ENCODE data around the gene RHBDD1. TPM values are rescaled to one million over a fixed set of nuclear protein-coding genes. Genes with fewer than 3 reads are reported as not detected.
A peak's percentile ranks its signal among the peaks of the same experiment; 100 is the strongest.

The RHBDD1 gene
- total RNA-seq, 1 donor from 2014 or later: 34.3 TPM

DNA sequence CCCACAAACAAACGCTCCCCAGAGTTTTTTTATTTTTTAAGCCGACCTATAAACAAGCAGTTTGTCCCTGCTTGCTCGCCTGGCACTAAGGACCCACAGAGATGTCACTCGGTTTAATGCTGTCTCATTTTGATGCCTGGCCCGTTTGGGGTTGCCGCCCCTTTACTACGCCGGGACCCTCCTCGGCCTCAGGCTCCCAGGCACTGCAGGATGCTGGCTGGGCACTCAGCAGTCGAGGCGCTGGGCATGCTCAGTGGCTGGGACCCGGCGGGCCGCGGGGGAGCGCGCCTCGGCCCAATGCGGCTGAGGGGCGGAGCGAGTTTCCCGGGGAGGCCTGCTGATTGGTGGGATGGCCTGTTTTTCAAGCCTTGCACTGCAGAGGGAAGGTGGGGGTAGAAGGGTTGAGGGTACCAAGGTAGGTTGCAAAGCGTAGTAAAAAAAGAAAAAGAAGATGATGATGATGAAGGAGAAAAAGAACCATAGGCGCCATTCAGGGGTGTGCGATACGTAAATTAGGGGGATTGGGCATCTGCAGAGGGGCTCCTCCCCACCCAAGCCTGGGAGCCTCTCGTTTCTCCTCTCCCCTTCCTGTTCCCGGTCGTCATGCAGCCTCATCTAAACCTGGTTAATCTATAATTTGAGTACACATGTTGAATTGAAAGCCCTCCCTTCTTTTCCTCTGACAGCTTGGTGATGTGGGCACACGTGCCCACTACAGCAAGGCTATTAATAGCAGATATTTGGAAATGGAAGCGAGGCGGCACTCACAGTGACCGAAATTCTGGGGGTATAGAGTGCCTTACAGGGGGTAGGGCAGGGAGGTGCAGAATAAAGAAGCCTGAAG is 34.7 kb upstream of the RHBDD1 start:
- peak; percentile 85 for DNase-seq (ENCODE audit: low read depth, low spot score)
- H3K36me3 Mint-ChIP-seq (ENCODE audit: low read depth): peaks cover 12% of the 10 kb centered on the region
- H3K4me1 Mint-ChIP-seq: peaks cover 20% of the 10 kb centered on the region
- peak overlapping the region; percentile 92 for H3K4me3 Mint-ChIP-seq
- no peaks in the 10 kb centered on the region for H3K9me3 Mint-ChIP-seq
- no peak overlapping the region for H3K27ac Mint-ChIP-seq (ENCODE audit: unreplicated experiment)
- peaks cover 11% of the 10 kb centered on the region for H3K27me3 Mint-ChIP-seq (ENCODE audit: low read depth)
- TF ChIP-seq CTCF (conservative IDR thresholded peaks at IDR 0.05): no peak

- peaks cover 18% of the 10 kb centered on the region for H3K27me3 Mint-ChIP-seq (ENCODE audit: low read depth)
- no peaks in the 10 kb centered on the region for H3K36me3 Mint-ChIP-seq (ENCODE audit: low read depth)
- DNase-seq (ENCODE audit: low read depth, low spot score): no peak
- peak; percentile 87 for TF ChIP-seq CTCF (conservative IDR thresholded peaks at IDR 0.05)
- no peak overlapping the region for H3K27ac Mint-ChIP-seq (ENCODE audit: unreplicated experiment)
- no peaks in the 10 kb centered on the region for H3K9me3 Mint-ChIP-seq
- peaks cover 17% of the 10 kb centered on the region for H3K4me1 Mint-ChIP-seq
- H3K4me3 Mint-ChIP-seq: peak overlapping the region; percentile 32
Observed at GRCh38 chr2:226802573-226802972, 33.3 kb upstream of the RHBDD1 start.

DNA sequence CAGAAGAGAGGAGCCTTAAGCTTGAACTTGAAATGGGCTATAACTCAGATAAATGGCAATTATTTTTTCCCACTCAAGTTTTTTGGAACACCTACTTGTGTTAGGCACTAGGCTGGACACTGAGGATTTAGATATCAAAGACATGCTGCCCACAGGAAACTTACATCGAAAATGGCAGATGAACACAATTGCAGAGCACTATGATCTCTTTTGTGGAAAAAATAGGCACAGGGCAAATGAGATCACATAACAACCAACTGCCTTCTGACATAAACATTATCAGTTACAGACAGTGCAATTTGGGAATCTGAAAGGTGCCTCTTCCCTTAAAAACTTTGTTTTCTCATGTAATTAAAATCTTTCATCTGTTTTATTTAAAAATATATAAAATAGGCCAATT is 32.4 kb upstream of the RHBDD1 start:
- H3K9me3 Mint-ChIP-seq: no peaks in the 10 kb centered on the region
- H3K27ac Mint-ChIP-seq (ENCODE audit: unreplicated experiment): no peak overlapping the region
- DNase-seq (ENCODE audit: low read depth, low spot score): no peak
- H3K4me3 Mint-ChIP-seq: no peak overlapping the region
- peaks cover 23% of the 10 kb centered on the region for H3K27me3 Mint-ChIP-seq (ENCODE audit: low read depth)
- no peaks in the 10 kb centered on the region for H3K36me3 Mint-ChIP-seq (ENCODE audit: low read depth)
- peaks cover 17% of the 10 kb centered on the region for H3K4me1 Mint-ChIP-seq
- no peak for TF ChIP-seq CTCF (conservative IDR thresholded peaks at IDR 0.05)

DNA sequence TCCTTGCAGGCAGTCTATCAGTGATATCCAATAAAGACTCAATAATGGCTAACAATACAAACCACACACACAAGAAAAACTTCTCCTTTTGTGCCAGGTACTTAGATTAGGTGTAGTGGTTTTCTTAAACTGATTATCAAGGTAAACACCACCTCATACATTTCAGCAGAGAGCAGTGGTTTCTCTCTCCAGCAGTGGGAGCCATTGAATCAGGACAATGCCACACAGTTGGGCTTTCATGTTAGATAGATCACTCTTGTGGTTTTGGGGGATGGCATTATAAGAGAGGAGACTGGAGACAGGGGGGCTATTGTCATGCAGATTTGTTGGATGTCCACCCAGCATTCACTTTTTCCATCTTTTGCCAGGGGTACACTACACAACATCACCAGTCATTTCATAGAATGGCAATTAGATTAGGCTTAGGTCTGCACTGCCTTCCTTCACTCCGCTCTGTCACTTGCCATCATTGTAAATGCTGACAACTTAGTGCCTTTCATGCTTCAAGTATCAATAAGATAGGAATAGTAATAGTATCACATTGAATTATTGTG is 22.6 kb upstream of the RHBDD1 start:
- no peaks in the 10 kb centered on the region for H3K9me3 Mint-ChIP-seq
- no peak overlapping the region for H3K27ac Mint-ChIP-seq (ENCODE audit: unreplicated experiment)
- peaks cover 12% of the 10 kb centered on the region for H3K27me3 Mint-ChIP-seq (ENCODE audit: low read depth)
- H3K36me3 Mint-ChIP-seq (ENCODE audit: low read depth): no peaks in the 10 kb centered on the region
- DNase-seq (ENCODE audit: low read depth, low spot score): no peak
- no peaks in the 10 kb centered on the region for H3K4me1 Mint-ChIP-seq
- TF ChIP-seq CTCF (conservative IDR thresholded peaks at IDR 0.05): peak; percentile 40
- H3K4me3 Mint-ChIP-seq: no peak overlapping the region

- Mint-ChIP-seq H3K27ac (ENCODE audit: unreplicated experiment) (no peak overlapping the region), H3K4me1 (no peaks in the 10 kb centered on the region), H3K27me3 (ENCODE audit: low read depth) (peaks cover 1% of the 10 kb centered on the region), H3K4me3 (no peak overlapping the region), H3K9me3 (peaks cover 3% of the 10 kb centered on the region), H3K36me3 (ENCODE audit: low read depth) (no peaks in the 10 kb centered on the region)
- no peak for TF ChIP-seq CTCF (conservative IDR thresholded peaks at IDR 0.05)
- DNase-seq (ENCODE audit: low read depth, low spot score): no peak
Observed at GRCh38 chr2:226818930-226819329, 16.9 kb upstream of the RHBDD1 start.
